SK-N-SH treated with all-trans-retinoic acid at 6 μM for 48 hours (cell line): ENCODE results near the gene SCRN1.

Source experiments
- ARNTL ChIP-seq: fragments of 450-650 bp; formaldehyde crosslinking; IDR thresholded peaks from 2 replicates; pipeline ENCODE4 v1.5.0; 2020; ENCODE audit warnings: low read depth, mild to moderate bottlenecking, moderate library complexity, borderline replicate concordance
- CREB5 ChIP-seq: fragments of 250-450 bp; sonication (Bioruptor Pico); IDR thresholded peaks from 2 replicates; pipeline ENCODE4 v1.5.1; 2020; ENCODE audit warnings: low read depth, mild to moderate bottlenecking, moderate library complexity
- CSDC2 ChIP-seq: fragments of 250-450 bp; sonication (Bioruptor Pico); IDR thresholded peaks from 2 replicates; pipeline ENCODE4 v1.5.0; 2020; ENCODE audit warnings: mild to moderate bottlenecking, moderate library complexity
- ISL1 ChIP-seq: fragments of 250-450 bp; sonication (Bioruptor Pico); IDR thresholded peaks from 2 replicates; pipeline ENCODE4 v2.1.2; 2022; ENCODE audit warnings: mild to moderate bottlenecking, moderate library complexity
- OSR1 ChIP-seq: fragments of 250-450 bp; sonication (Bioruptor Pico); IDR thresholded peaks from 2 replicates; pipeline ENCODE4 v1.8.0; 2022; ENCODE audit warnings: moderate library complexity, mild to moderate bottlenecking, inconsistent platforms
- PATZ1 ChIP-seq: fragments of 250-450 bp; sonication (Bioruptor Pico); IDR thresholded peaks from 2 replicates; pipeline ENCODE4 v1.8.0; 2020; ENCODE audit warnings: mild to moderate bottlenecking, moderate library complexity, borderline replicate concordance
- POU6F1 ChIP-seq: fragments of 250-450 bp; sonication (Bioruptor Pico); IDR thresholded peaks from 2 replicates; pipeline ENCODE4 v1.8.0; 2021; ENCODE audit warnings: low read depth, mild to moderate bottlenecking, moderate library complexity, borderline replicate concordance
- PPARA ChIP-seq: fragments of 250-450 bp; sonication (Bioruptor Pico); IDR thresholded peaks from 2 replicates; pipeline ENCODE4 v1.5.0; 2020; ENCODE audit warnings: mild to moderate bottlenecking, borderline replicate concordance
- RARB ChIP-seq: fragments of 250-450 bp; sonication (Bioruptor Pico); IDR thresholded peaks from 2 replicates; pipeline ENCODE4 v1.8.0; 2021; ENCODE audit warnings: mild to moderate bottlenecking, moderate library complexity
- TSHZ2 ChIP-seq: fragments of 250-450 bp; sonication (Bioruptor Pico); IDR thresholded peaks from 2 replicates; pipeline ENCODE4 v1.5.0; 2020; ENCODE audit warnings: mild to moderate bottlenecking, moderate library complexity
- ZC3H10 ChIP-seq: fragments of 250-450 bp; sonication (Bioruptor Pico); IDR thresholded peaks from 2 replicates; pipeline ENCODE4 v1.5.1; 2021; ENCODE audit warnings: mild to moderate bottlenecking, moderate library complexity
- ZFP30 ChIP-seq: fragments of 450-650 bp; formaldehyde crosslinking; IDR thresholded peaks from 2 replicates; pipeline ENCODE4 v1.5.0; 2022; ENCODE audit warnings: mild to moderate bottlenecking, moderate library complexity
- ZNF8 ChIP-seq: fragments of 450-650 bp; formaldehyde crosslinking; IDR thresholded peaks from 2 replicates; pipeline ENCODE4 v1.5.0; 2020; ENCODE audit warnings: mild to moderate bottlenecking, moderate library complexity

GRCh38 chr7:29968683-29969395 is 20.8 kb downstream of the SCRN1 start:
- TF ChIP-seq POU6F1 (CRISPR knock-in tag) (no peak), TSHZ2 (no peak), CREB5 (CRISPR knock-in tag) (no peak), PPARA (no peak), ZC3H10 (no peak), RARB (CRISPR knock-in tag) (no peak), ZNF8 (no peak), OSR1 (CRISPR knock-in tag) (no peak), ISL1 (CRISPR knock-in tag) (no peak), CSDC2 (CRISPR knock-in tag) (no peak), PATZ1 (no peak), ZFP30 (CRISPR knock-in tag) (no peak), ARNTL (CRISPR knock-in tag) (no peak)
